Activated T-cell treated with anti-CD3 and anti-CD28 coated beads, Interleukin-2, amount 50 U/mL, for 1 hour (primary cell): Measurements from ENCODE around the gene RAB10.
"Not testable (repeated sequence)": the region's sequence is repeated elsewhere in the genome, so short reads cannot be mapped to it uniquely, and the experiment has no call there.

Source experiments
- DNase-seq: peaks from one replicate; pipeline ENCODE4 v3.0.0-alpha.2; 2020

RAB10 gene

DNA sequence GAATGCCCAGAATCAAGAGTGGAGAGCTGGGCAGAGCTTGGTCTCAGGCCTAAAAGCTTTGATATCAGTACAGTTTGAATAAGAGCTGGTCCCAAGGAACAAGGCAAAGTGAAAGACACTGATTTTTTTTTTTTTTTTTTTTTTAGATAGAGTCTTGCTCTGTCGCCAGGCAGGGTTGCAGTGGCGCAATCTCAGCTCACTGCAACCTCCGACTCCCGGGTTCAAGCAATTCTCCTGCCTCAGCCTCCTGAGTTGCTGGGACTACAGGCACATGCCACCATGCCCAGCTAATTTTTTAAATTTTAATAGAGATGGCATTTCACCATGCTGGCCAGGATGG lies 17.2 kb upstream of the RAB10 start:
- DNase-seq: not testable (repeated sequence)

- no peak for DNase-seq
Measured at GRCh38 chr2:26017464-26018183, 16.3 kb upstream of the RAB10 start.

DNA sequence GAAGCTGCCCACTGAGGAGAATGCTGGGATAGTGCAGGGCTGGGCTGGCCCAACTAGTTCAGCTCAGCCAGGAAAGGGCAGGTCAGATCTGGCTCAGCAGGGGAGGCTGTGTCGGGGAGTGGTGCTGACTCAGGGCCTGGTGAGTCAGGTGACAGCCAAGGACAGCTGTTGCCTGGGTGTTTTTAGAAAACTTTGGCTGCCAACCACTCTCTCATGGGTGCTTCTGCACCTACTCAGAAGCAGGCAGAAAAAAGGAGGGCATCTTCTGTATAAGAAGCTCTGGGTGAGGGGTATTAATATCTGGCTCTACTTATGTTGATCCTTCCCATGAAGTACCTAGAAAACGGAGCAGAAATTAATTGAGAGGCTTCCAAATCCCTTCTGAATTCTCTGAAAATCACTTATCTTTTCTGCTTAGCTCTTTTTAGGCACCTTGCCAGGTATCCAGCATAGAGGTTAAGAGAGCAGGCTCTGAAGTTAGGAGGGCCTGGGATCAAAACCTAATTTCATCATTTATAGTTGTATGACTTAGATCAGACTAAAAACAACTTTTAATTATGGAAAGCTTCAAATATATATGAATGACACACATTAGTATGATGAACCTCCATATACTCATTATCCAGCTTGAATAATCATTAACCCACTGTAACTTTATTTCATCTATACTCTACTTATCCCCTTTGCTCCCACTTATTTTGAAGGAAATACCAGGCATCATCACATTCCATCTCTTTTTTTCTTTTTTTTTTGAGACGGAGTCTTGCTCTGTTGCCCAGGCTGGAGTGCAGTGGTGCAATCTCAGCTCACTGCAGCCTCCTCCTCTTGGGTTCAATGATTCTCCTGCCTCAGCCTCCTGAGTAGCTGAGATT lies 15.5 kb upstream of the RAB10 start:
- DNase-seq: no peak

DNA sequence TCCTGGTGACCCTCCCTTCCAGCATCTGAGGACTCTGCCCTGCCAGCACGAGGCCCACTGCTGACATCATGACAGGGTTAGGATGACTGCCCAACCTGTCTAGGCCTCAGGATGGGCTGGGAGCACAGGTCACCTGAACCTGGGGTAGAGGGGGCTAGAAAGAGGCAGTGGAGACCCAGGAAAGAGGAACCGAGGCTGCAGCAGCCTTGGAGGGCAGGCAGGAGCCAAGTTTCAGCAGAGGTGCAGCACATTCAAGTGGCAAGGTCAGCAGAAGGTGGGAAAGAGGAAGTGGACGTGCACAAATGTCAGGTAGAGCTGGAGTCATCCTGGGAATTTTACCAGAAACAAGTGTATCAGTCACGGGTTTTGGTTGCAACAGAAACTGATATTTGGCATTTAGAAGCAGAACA lies 13.6 kb upstream of the RAB10 start:
- no peak for DNase-seq

DNA sequence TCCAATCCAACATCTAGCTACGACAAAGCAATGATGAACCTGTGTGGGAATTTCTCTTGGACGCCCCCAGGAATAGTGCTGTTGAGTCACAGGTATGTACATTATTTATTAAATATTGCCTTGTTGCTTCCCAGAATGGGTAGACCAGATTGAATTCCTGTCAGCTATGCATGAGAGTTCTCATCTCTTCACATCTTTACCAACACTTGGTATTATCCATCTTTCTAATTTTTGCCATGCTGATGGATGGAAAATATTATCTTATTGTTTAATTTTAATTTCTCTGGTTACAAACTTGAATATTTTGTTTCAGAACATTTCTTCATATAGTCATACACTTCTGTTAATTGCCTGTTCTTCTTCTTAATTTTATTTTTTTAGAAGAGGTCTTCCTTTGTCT lies 9.6 kb upstream of the RAB10 start:
- no peak for DNase-seq

GRCh38 chr2:26025509-26025908 lies 8.4 kb upstream of the RAB10 start:
- DNase-seq: no peak

DNA sequence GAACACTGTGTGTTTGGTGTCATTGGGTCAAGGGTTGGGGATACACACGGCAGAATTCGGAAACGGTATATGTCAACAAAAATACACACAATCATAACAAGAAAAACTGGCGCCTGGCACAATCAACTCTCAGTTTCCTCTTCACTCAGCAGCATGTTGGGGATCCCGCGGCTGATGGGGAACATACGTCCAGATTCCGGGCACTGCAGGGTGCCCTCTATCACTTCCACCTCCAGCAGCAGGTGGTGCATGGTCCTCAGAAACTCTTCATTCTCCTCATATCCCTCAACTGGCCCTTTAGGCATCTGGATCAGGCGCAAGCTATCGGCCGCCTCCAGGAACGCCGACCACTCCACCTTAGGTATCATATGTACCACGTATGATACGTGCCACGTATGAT lies 5.8 kb upstream of the RAB10 start:
- DNase-seq: not testable (repeated sequence)

GRCh38 chr2:26032586-26033269 lies 1.2 kb upstream of the RAB10 start:
- DNase-seq: not testable (repeated sequence)

GRCh38 chr2:26033270-26033817 lies 540 bp upstream of the RAB10 start:
- DNase-seq: no peak

- DNase-seq: no peak
Measured at GRCh38 chr2:26034637-26034992, 731 bp downstream of the RAB10 start.

- no peak for DNase-seq
Measured at GRCh38 chr2:26035090-26035743, 1.3 kb downstream of the RAB10 start.

DNA sequence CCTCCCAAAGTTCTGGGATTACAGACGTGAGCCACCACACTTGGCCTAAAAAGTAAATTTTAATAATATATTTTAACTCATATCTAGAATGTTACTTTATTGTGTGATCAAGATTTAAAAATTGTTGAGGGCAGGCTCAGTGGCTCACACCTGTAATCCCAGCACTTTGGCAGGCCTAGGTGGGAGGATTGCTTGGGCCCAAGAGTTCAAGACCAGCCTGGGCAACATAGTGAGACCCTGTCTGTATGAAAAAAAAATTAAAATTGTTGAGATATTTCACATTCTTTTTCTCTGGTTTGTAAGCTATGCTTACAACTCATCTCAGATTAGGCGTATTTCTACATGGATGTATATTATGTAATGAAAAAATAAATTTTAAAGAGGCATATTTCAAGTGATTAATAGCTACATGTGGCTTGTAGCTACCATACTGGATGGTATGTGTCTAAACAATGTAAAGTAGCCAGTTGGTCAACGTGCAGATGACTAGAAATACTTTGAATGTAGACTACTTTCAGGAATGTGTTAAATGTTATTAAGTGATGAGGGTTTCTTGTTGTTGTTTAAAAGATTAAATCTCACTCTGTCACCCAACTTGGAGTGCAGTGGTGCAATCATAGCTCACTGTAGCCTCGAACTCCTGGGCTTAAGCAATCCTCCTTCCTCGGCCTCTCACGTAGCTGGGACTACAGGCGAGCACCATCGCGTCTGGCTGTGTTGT lies 5.9 kb downstream of the RAB10 start:
- no peak for DNase-seq

DNA sequence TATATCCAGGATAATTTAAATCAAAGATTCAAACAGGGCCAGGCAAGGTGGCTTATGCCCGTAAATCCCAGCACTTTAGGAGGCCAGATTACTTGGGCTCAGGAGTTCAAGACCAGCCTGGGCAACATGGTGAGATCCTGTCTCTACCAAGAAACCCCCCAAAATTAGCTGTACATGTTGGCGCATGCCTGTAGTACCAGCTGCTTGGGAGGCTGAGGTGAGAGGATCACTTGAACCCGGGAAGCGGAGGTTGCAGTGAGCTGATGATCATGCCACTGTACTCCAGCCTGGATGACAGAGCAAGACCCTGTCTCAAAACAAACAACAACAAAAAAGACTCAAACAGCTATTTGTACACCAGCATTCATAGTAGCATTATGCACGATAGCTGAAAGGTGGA lies 9.2 kb downstream of the RAB10 start:
- no peak for DNase-seq

GRCh38 chr2:26043862-26044696 lies 10.2 kb downstream of the RAB10 start:
- DNase-seq: no peak

GRCh38 chr2:26048791-26049190 lies 14.9 kb downstream of the RAB10 start:
- no peak for DNase-seq

- no peak for DNase-seq
Measured at GRCh38 chr2:26049641-26050040, 15.8 kb downstream of the RAB10 start.

GRCh38 chr2:26052740-26053139 lies 18.9 kb downstream of the RAB10 start:
- no peak for DNase-seq

- DNase-seq: no peak
Measured at GRCh38 chr2:26054598-26055348, 20.9 kb downstream of the RAB10 start.

DNA sequence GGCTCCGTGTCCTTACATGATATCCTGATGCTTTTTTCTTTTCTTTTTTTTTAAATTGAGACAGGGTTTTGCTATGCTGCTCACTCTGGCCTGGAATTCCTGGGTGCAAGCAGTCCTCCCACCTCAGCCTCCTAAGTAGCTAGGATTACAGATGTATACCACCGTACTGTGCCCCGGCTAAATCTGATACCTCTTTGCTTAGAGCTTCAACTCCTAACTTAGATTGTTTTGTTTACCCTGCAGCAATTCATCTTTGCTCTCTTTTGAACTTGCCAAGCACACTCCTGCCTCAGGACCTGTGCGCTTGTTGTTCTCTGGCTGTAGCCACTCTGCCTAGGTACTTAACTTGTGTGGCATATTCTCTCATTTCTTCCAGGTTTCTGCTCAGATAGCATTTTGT lies 24.5 kb downstream of the RAB10 start:
- no peak for DNase-seq

- no peak for DNase-seq
Measured at GRCh38 chr2:26059542-26059941, 25.7 kb downstream of the RAB10 start.

- no peak for DNase-seq
Measured at GRCh38 chr2:26061539-26061938, 27.7 kb downstream of the RAB10 start.
